ENCODE results near the gene SAG.
"Not testable (repeated sequence)": the region's sequence is repeated elsewhere in the genome, so short reads cannot be mapped to it uniquely, and the experiment has no call there.

SAG gene

DNA sequence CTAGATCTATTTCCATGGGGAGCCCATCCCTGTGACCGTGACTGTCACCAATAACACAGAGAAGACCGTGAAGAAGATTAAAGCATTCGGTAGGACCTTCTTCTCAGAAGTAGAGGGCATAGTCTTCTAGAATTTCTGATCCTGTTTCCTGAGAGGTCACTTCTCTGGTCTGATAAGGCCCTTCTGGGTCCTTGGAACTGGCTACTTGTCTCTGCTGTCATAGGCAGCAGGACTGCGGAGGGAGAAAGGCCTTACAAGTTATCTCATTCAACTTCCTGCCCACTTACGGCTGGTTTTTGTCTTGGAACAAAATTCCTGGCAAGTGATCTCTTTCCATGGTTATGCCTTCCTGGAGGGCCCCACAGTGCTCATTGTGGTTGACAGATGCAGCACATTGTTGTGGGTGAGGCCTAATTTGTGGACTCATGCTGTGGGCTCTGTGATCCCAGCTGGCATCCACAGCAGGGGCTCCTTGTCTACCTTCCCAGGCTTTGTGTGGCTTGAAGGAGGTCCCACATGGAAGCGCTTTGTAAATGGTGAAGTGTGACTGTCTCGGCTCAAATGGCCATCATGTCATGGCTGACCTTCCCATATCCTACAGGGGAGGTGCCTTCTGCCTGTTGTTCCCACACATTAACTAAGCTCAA is 22.0 kb downstream of the SAG start:
- DNase-seq (ENCODE audit: low read depth in 2 of 2, low spot score in 1 of 2), result no peak

GRCh38 chr2:233331536-233331935 is 23.9 kb downstream of the SAG start:
- DNase-seq (ENCODE audit: low read depth in 2 of 2, low spot score in 1 of 2), result peak; percentile 46 to 66

DNA sequence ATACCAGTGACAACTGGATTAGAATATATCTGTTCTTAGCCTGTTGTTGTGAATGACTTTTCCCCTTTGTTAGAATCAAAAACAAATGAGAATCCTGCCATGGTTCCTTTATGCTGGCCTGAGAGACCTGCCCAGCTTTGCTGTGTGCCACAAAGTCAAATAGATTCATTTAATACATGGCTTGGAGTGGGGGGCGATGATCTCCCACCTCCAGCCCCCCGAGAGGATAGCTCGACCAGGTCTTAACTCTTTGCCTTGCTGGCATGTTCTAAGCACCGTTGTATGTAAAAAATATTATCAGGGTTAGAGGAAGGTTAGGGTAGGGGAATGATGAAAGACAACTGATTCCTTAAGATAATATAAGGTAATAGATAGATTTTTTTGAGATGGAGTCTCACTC is 24.5 kb downstream of the SAG start:
- DNase-seq (ENCODE audit: low read depth in 2 of 2, low spot score in 1 of 2), result no peak

DNA sequence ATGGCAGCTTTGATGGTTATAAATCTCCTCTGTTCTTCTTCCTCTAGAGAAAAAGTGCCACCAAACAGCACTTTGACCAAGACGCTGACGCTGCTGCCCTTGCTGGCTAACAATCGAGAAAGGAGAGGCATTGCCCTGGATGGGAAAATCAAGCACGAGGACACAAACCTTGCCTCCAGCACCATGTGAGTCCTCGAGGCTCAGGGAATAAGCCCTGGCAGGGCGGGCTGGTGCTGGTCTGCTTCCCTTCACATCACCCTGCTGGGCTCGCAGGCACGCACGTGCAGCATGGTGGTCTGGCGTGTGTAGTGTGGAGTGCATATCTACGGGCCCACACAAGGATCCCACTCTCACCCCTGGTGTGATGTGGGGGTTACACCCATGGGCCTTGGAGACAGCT is 27.3 kb downstream of the SAG start:
- no peak for DNase-seq (ENCODE audit: low read depth in 2 of 2, low spot score in 1 of 2)

DNA sequence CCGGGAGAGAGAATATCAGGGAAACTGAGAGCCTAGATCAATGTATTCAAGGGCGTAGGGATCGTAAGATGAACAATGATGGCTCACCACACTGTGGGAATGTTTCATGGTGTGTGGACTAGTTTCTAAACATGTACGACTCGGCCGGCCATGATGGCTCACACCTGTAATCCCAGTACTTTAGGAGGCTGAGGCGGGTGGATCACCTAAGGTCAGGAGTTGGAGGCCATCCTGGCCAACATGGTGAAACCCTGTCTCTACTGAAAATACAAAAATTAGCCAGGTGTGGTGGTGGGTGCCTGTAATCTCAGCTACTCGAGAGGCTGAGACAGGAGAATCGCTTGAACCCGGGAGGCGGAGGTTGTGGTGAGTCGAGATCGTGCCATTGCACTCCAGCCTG is 28.5 kb downstream of the SAG start:
- not testable (repeated sequence) for DNase-seq (ENCODE audit: low read depth in 2 of 2, low spot score in 1 of 2)

- DNase-seq (ENCODE audit: low read depth in 2 of 2, low spot score in 1 of 2), result no peak
Observed at GRCh38 chr2:233336541-233336940, 28.9 kb downstream of the SAG start.

DNA sequence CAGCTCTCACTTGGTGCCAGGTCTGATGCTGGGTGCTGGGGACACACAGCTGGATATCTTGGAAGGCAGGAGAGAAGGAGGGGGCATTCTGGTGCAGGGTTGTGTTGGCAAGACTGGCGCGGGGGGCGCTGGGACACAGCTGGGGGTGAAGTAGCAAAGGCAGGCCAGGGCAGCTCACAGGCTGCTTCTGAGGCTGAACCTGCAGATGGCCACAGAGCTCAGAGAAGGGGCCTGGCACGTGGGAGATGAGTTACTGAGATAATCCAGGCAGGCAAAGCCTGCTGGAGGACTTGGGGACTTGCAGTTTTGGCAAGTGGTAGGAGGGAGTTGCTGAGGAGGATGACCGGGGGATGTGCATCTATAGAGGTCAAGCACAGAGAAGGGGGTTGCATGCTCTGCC is 30.4 kb downstream of the SAG start:
- no peak for DNase-seq (ENCODE audit: low read depth in 2 of 2, low spot score in 1 of 2)

DNA sequence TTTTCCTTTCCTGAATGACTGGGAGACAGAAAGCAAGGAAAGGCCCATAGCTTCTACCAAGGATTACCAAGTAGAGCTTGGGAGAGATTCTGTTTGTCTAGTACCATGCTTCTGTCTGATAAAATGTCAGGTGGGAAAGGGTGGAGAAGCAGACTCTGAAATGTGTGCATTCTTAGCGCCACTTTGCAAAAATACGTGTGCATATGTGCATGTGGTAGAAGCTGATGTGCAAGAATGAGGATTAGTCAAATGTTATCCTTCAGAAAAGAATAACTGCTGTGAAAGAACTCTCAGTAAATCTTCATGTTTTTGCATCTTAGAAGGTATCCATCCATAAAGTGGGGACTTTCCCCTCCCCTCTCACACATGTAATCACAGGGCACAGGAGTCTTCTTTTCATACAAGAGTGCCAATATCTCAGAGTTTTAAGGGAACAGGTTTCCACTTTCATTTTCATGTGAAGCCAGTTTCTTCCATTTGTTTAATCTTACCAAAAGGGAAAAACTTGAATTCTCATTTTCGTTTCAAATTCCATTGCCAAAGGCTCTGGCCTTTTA is 31.3 kb downstream of the SAG start:
- DNase-seq (ENCODE audit: low read depth in 2 of 2, low spot score in 1 of 2), result no peak

GRCh38 chr2:233339427-233339826 is 31.8 kb downstream of the SAG start:
- no peak for DNase-seq (ENCODE audit: low read depth in 2 of 2, low spot score in 1 of 2)

DNA sequence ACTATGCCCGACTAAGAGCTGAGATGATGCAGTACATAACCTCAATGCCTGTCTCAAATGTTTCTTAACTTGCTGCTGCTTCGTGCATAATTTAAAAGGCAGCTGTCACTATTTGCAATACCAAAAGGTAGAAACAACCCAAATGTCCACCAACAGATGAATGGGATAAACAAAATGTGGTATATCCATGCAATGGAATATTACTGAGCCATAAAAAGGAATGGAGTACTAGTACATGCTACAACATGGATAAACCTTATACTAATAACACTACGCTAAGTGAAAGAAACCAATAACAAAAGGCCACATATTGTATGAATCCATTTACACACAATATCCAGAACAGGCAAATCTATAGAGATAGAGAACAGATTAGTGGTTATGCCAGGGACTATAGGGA is 33.7 kb downstream of the SAG start:
- DNase-seq (ENCODE audit: low read depth in 2 of 2, low spot score in 1 of 2), result no peak

GRCh38 chr2:233342301-233342700 is 34.7 kb downstream of the SAG start:
- DNase-seq (ENCODE audit: low read depth in 2 of 2, low spot score in 1 of 2), result no peak

DNA sequence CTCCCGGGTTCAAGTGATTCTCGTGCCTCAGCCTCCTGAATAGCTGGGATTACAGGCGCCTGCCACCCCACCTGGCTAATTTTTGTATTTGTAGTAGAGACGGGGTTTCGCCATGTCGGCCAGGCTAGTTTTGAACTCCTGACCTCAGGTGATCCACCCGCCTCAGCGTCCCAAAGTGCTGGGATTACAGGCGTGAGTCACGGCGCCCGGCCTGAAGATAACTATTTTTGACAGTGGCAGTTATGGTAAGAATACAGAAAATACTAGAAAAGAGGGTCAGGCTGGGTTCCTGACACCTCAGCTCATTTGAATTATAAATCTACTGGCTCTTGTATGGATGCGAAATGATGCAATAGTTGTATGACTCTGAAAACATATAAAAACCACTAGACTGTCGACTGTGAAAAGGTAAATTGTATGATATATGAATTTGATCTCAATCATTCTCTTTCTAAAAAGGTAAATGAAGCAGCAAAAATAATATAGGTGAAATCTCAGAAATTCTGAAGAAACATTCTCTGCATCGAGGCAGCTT is 35.6 kb downstream of the SAG start:
- DNase-seq (ENCODE audit: low read depth in 2 of 2, low spot score in 1 of 2), result no peak

- no peak for DNase-seq (ENCODE audit: low read depth in 2 of 2, low spot score in 1 of 2)
Observed at GRCh38 chr2:233346376-233346775, 38.8 kb downstream of the SAG start.

DNA sequence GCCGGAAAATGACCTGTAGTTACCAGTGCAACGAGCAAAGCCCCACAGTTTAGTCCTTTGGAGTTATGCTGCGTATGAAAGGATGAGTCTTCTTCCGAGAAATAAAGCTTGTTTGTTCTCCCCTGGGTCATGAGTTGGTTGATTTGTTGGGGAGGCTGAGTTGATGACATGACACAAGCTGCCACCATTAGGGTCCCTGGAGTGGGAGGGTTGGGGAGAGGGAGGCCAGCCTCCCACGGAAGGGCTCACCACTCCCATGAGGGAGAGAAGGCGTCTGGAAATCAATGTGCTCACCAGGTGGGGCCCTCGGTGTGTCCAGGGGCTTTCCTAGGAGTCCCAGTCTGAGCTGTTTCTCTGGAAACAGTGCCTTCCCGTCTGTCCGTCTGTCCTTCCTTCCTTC is 39.3 kb downstream of the SAG start:
- no peak for DNase-seq (ENCODE audit: low read depth in 2 of 2, low spot score in 1 of 2)

DNA sequence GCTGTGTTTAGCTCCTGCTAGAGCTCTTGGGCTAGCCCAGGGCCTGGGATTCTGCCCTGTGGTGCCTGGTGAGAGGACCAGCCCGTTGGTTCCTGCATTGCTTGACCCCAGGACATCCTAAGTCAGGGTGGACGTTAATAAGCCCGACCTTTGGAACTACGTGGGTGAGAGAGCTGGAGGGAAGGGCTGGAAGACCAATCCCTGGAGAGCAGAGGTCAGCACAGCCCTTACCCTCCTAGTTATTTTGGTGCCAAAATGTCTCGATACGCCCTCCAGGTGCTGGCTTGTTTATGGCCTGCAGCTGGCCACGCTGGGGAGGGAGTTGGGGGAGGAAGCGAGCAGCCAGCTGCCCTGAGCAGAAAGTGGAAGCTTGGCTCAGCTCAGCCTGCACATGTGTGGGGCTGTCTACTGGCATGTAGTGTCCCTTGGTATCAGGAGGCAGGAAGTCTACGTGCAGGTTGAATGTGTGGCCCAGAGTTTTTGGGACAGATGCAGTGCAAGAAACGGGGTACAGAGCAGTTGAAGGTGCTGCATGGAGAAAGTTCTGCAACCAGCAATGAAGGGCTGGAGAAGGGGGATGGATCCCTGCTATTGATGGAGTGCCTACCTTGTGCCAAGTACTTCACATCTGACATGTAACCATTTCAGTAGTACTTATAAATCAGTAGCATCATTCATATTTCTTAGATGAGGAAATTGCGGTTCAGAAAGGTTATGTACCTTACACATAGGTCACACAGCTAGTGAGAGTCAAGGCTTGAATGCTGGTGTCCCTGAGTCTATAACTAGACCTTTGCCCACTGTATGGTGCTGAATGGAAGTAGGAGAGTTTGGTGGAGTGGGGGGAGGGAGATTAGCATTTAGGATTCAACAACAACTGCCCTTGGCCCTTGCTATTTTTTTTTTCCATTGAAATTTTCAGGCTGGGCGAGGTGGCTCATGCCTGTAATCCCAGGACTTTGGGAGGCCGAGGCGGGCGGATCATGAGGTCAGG is 41.7 kb downstream of the SAG start:
- DNase-seq (ENCODE audit: low read depth in 2 of 2, low spot score in 1 of 2), result no peak

GRCh38 chr2:233350708-233351107 is 43.1 kb downstream of the SAG start:
- DNase-seq (ENCODE audit: low read depth in 2 of 2, low spot score in 1 of 2), result peak in 1 of 2 donors; percentile 21

- DNase-seq (ENCODE audit: low read depth in 2 of 2, low spot score in 1 of 2), result no peak
Observed at GRCh38 chr2:233351423-233351822, 43.8 kb downstream of the SAG start.

DNA sequence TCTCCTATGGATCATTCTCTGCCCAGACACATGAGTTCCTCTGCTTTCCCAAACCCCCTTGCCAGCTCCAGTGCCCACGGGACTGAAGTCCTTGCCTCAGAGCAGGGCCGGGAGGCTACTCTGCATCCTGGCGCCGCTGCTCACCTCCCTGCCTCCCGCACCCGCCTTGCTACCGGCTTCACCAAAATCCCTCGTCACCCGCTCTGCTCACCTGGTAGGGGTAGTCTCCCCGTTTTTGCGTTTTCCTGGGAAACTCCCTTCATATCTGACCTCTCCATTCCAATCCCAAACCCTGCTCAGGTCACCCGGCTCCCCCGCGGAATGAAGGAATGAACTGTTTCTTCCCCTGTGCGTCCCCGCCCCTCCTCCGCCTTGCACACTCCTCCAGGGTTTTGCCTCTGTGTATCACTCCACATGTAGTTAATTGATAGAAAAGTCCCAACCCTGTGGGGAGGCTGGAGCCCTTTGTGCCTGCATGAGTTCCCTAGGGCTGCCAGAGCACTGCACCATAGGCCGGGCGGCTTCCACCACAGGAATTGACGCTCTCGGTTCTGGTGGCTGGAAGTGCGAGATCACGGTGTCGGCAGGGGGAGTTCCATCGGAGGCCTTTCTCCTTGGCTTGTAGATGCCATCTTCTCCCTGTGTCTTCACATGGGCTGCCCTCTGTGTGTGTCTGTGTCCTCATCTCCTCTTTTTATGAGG is 44.7 kb downstream of the SAG start:
- no peak for DNase-seq (ENCODE audit: low read depth in 2 of 2, low spot score in 1 of 2)

DNA sequence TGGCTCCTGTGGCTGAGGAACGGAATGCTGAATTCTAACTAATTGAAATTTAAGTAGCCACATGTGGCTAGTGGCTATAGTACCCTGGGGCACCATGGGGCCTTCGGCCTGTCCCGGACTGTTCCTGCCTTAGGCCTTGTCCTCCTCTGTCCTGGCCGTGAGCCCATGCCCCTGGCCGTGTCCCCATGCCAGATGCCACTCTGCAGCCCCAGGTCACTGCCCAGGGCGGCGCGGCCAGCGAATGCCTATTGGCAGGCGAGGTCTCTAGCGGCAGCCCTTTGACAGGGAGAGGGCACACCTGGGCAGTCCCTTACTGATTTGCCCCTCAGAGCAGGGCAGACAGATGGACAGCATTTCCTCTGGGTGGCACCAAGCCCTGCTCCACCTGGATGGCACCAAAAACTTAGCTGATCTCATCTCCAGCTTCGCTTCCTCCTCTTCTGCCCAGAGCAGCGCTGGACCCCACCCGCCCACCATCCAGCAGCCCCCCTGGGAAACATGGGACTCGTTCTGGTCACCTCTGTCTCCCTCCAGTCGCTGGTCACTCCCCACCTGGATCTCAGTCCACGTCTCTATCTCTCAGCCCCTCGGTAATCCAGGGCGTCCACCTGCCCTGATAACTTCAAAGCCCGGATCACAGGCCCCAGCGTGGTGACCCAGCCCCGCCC is 45.6 kb downstream of the SAG start:
- no peak for DNase-seq (ENCODE audit: low read depth in 2 of 2, low spot score in 1 of 2)

GRCh38 chr2:233353769-233354499 is 46.3 kb downstream of the SAG start, which contains the start of gene DGKD:
DGKD (plus strand) TSS chr2:233354494; CDS start chr2:233354519, 25 bp downstream.
- peak; percentile 59 to 63 for DNase-seq (ENCODE audit: low read depth in 2 of 2, low spot score in 1 of 2)

All from stimulated activated CD8-positive, alpha-beta memory T cell treated with anti-CD3 and anti-CD28 coated beads, Interleukin-4, amount 100 ng/mL, for 4 hours (primary cell).